Activated naive CD4-positive, alpha-beta T cell treated with anti-CD3 and anti-CD28 coated beads, Interleukin-2, amount 10 ng/mL, durations not matched to agents 7 days and 5 days (primary cell): Measurements from ENCODE around the gene KCNJ11.

Experiments used
- CTCF ChIA-PET: fragments of 350-600 bp; sonication (Branson Sonifier 250); formaldehyde crosslinking; loops from one replicate; lab custom pipeline; 2021; ENCODE audit warnings: antibody characterized with exemption; lab: Charles Lee
- DNase-seq: peaks from one replicate; pipeline ENCODE4 v3.0.0-alpha.2; 2020
- H3K27ac Mint-ChIP-seq: one replicate; pipeline ENCODE4 v1.8.0; 2021; ENCODE audit warnings: mild to moderate bottlenecking, moderate library complexity, mixed read lengths
- H3K27me3 Mint-ChIP-seq: one replicate; pipeline ENCODE4 v1.8.0; 2021; ENCODE audit warnings: mild to moderate bottlenecking, mixed read lengths
- H3K36me3 Mint-ChIP-seq: one replicate; pipeline ENCODE4 v1.8.0; 2021; ENCODE audit warnings: mixed read lengths
- H3K4me1 Mint-ChIP-seq: one replicate; pipeline ENCODE4 v1.8.0; 2021; ENCODE audit warnings: mixed read lengths
- H3K4me3 Mint-ChIP-seq: one replicate; pipeline ENCODE4 v1.8.0; 2021; ENCODE audit warnings: mild to moderate bottlenecking, moderate library complexity, mixed read lengths
- H3K9me3 Mint-ChIP-seq: one replicate; pipeline ENCODE4 v1.8.0; 2021; ENCODE audit warnings: mixed read lengths

The KCNJ11 gene

GRCh38 chr11:17403980-17404759, 15.7 kb upstream of the KCNJ11 start:
- peaks cover 9% of the 10 kb centered on the region for H3K4me1 Mint-ChIP-seq
- DNase-seq: no peak
- H3K36me3 Mint-ChIP-seq: no peaks in the 10 kb centered on the region
- CTCF ChIA-PET: no interaction called here
- H3K27ac Mint-ChIP-seq: no peak overlapping the region
- no peak overlapping the region for H3K4me3 Mint-ChIP-seq
- H3K9me3 Mint-ChIP-seq: no peaks in the 10 kb centered on the region
- peaks cover 43% of the 10 kb centered on the region for H3K27me3 Mint-ChIP-seq

GRCh38 chr11:17402486-17402885, 14.0 kb upstream of the KCNJ11 start:
- H3K36me3 Mint-ChIP-seq: no peaks in the 10 kb centered on the region
- no peak for DNase-seq
- no peak overlapping the region for H3K27ac Mint-ChIP-seq
- H3K4me1 Mint-ChIP-seq: peaks cover 9% of the 10 kb centered on the region
- H3K27me3 Mint-ChIP-seq: peaks cover 41% of the 10 kb centered on the region
- no peaks in the 10 kb centered on the region for H3K9me3 Mint-ChIP-seq
- CTCF ChIA-PET: interaction anchor here (0.7 to 1.0 kb wide), 2 partner anchors 15 to 125 kb away, joined by 3 read pairs; no protein-coding TSS in a partner anchor
- no peak overlapping the region for H3K4me3 Mint-ChIP-seq

- CTCF ChIA-PET: no interaction called here
- Mint-ChIP-seq H3K9me3 (no peaks in the 10 kb centered on the region), H3K4me1 (peaks cover 9% of the 10 kb centered on the region), H3K36me3 (no peaks in the 10 kb centered on the region), H3K4me3 (no peak overlapping the region), H3K27ac (no peak overlapping the region), H3K27me3 (peaks cover 42% of the 10 kb centered on the region)
- no peak for DNase-seq
Measured at GRCh38 chr11:17401841-17402240, 13.4 kb upstream of the KCNJ11 start.

GRCh38 chr11:17401316-17401715, 12.9 kb upstream of the KCNJ11 start:
- no peak overlapping the region for H3K27ac Mint-ChIP-seq
- CTCF ChIA-PET: no interaction called here
- H3K4me3 Mint-ChIP-seq: no peak overlapping the region
- DNase-seq: no peak
- no peaks in the 10 kb centered on the region for H3K36me3 Mint-ChIP-seq
- no peaks in the 10 kb centered on the region for H3K9me3 Mint-ChIP-seq
- H3K4me1 Mint-ChIP-seq: peaks cover 9% of the 10 kb centered on the region
- peaks cover 42% of the 10 kb centered on the region for H3K27me3 Mint-ChIP-seq

GRCh38 chr11:17400048-17400775, 11.8 kb upstream of the KCNJ11 start:
- no peak overlapping the region for H3K4me3 Mint-ChIP-seq
- CTCF ChIA-PET: interaction anchor here (1.1 kb wide), 1 partner anchor 16 kb away, joined by 3 read pairs; no protein-coding TSS in a partner anchor
- H3K4me1 Mint-ChIP-seq: peaks cover 2% of the 10 kb centered on the region
- peaks cover 38% of the 10 kb centered on the region for H3K27me3 Mint-ChIP-seq
- H3K27ac Mint-ChIP-seq: no peak overlapping the region
- DNase-seq: no peak
- no peaks in the 10 kb centered on the region for H3K36me3 Mint-ChIP-seq
- H3K9me3 Mint-ChIP-seq: no peaks in the 10 kb centered on the region

GRCh38 chr11:17399236-17399635, 10.8 kb upstream of the KCNJ11 start:
- CTCF ChIA-PET: interaction anchor here (1.1 kb wide), 1 partner anchor 15 kb away, joined by 3 read pairs; no protein-coding TSS in a partner anchor
- no peaks in the 10 kb centered on the region for H3K36me3 Mint-ChIP-seq
- DNase-seq: no peak
- peaks cover 38% of the 10 kb centered on the region for H3K27me3 Mint-ChIP-seq
- H3K4me1 Mint-ChIP-seq: no peaks in the 10 kb centered on the region
- H3K4me3 Mint-ChIP-seq: no peak overlapping the region
- no peak overlapping the region for H3K27ac Mint-ChIP-seq
- H3K9me3 Mint-ChIP-seq: no peaks in the 10 kb centered on the region

GRCh38 chr11:17397311-17398002, 9.0 kb upstream of the KCNJ11 start:
- Mint-ChIP-seq H3K27ac (no peak overlapping the region), H3K4me3 (no peak overlapping the region), H3K36me3 (no peaks in the 10 kb centered on the region), H3K4me1 (no peaks in the 10 kb centered on the region), H3K27me3 (peaks cover 34% of the 10 kb centered on the region), H3K9me3 (no peaks in the 10 kb centered on the region)
- DNase-seq: no peak
- CTCF ChIA-PET: interaction anchor here (0.9 to 1.1 kb wide), 2 partner anchors 13 to 131 kb away, joined by 3 to 4 read pairs; no protein-coding TSS in a partner anchor

- Mint-ChIP-seq H3K36me3 (no peaks in the 10 kb centered on the region), H3K27ac (peak overlapping the region; percentile 47), H3K27me3 (peaks cover 32% of the 10 kb centered on the region), H3K4me1 (no peaks in the 10 kb centered on the region), H3K4me3 (no peak overlapping the region), H3K9me3 (no peaks in the 10 kb centered on the region)
- no peak for DNase-seq
- CTCF ChIA-PET: interaction anchor here (0.9 to 1.1 kb wide), 3 partner anchors 13 to 131 kb away, joined by 3 to 4 read pairs (median 3); no protein-coding TSS in a partner anchor
Measured at GRCh38 chr11:17396598-17397310, 8.3 kb upstream of the KCNJ11 start.

GRCh38 chr11:17395978-17396377, 7.5 kb upstream of the KCNJ11 start:
- no peak overlapping the region for H3K4me3 Mint-ChIP-seq
- H3K27me3 Mint-ChIP-seq: peaks cover 37% of the 10 kb centered on the region
- no peaks in the 10 kb centered on the region for H3K36me3 Mint-ChIP-seq
- no peaks in the 10 kb centered on the region for H3K4me1 Mint-ChIP-seq
- no peak overlapping the region for H3K27ac Mint-ChIP-seq
- no peak for DNase-seq
- CTCF ChIA-PET: interaction anchor here (1.0 kb wide), 1 partner anchor 110 kb away, joined by 3 read pairs; no protein-coding TSS in a partner anchor
- H3K9me3 Mint-ChIP-seq: no peaks in the 10 kb centered on the region

GRCh38 chr11:17395554-17395961, 7.1 kb upstream of the KCNJ11 start:
- Mint-ChIP-seq H3K36me3 (no peaks in the 10 kb centered on the region), H3K4me3 (no peak overlapping the region), H3K27me3 (peaks cover 39% of the 10 kb centered on the region), H3K27ac (no peak overlapping the region), H3K9me3 (no peaks in the 10 kb centered on the region), H3K4me1 (no peaks in the 10 kb centered on the region)
- DNase-seq: no peak
- CTCF ChIA-PET: interaction anchor here (0.9 kb wide), 1 partner anchor 165 kb away, joined by 3 read pairs; no protein-coding TSS in a partner anchor

- no peak for DNase-seq
- Mint-ChIP-seq H3K9me3 (no peaks in the 10 kb centered on the region), H3K4me3 (no peak overlapping the region), H3K27ac (no peak overlapping the region), H3K4me1 (peaks cover 7% of the 10 kb centered on the region), H3K36me3 (no peaks in the 10 kb centered on the region), H3K27me3 (peaks cover 42% of the 10 kb centered on the region)
- CTCF ChIA-PET: interaction anchor here (0.9 kb wide), 2 partner anchors 18 to 164 kb away, joined by 3 to 4 read pairs; no protein-coding TSS in a partner anchor
Measured at GRCh38 chr11:17394743-17395390, 6.4 kb upstream of the KCNJ11 start.

- H3K27ac Mint-ChIP-seq: no peak overlapping the region
- DNase-seq: no peak
- CTCF ChIA-PET: interaction anchor here (0.8 to 1.0 kb wide), 2 partner anchors 135 to 164 kb away, joined by 3 read pairs; no protein-coding TSS in a partner anchor
- no peaks in the 10 kb centered on the region for H3K36me3 Mint-ChIP-seq
- no peaks in the 10 kb centered on the region for H3K9me3 Mint-ChIP-seq
- peaks cover 47% of the 10 kb centered on the region for H3K27me3 Mint-ChIP-seq
- H3K4me3 Mint-ChIP-seq: no peak overlapping the region
- H3K4me1 Mint-ChIP-seq: peaks cover 12% of the 10 kb centered on the region
Measured at GRCh38 chr11:17393472-17393871, 5.0 kb upstream of the KCNJ11 start.

GRCh38 chr11:17392872-17393271, 4.4 kb upstream of the KCNJ11 start:
- CTCF ChIA-PET: interaction anchor here (1.0 kb wide), 1 partner anchor 135 kb away, joined by 3 read pairs; no protein-coding TSS in a partner anchor
- H3K27ac Mint-ChIP-seq: no peak overlapping the region
- H3K27me3 Mint-ChIP-seq: peaks cover 48% of the 10 kb centered on the region
- H3K9me3 Mint-ChIP-seq: no peaks in the 10 kb centered on the region
- peaks cover 13% of the 10 kb centered on the region for H3K4me1 Mint-ChIP-seq
- no peak overlapping the region for H3K4me3 Mint-ChIP-seq
- no peak for DNase-seq
- no peaks in the 10 kb centered on the region for H3K36me3 Mint-ChIP-seq
